H9 (cell line): ENCODE data around the gene SARNP. TPM values are rescaled to one million over a fixed set of nuclear protein-coding genes. Genes with fewer than 3 reads are reported as not detected.
A peak's percentile ranks its signal among the peaks of the same experiment; 100 is the strongest.

ENCODE experiments used
- DNase-seq: peaks from one replicate; pipeline ENCODE4 v3.0.0-alpha.2; 2017
- H2AFZ ChIP-seq: one replicate; pipeline ENCODE4 v1.6.1; 2013; ENCODE audit warnings: mild to moderate bottlenecking, low read length, control low read depth, moderate library complexity
- H2AK5ac ChIP-seq: 2 replicates; pipeline ENCODE4 v1.6.1; 2013; ENCODE audit warnings: low read length, control low read depth, mixed read lengths; ENCODE audit not compliant: insufficient read length
- H2BK120ac ChIP-seq: one replicate; pipeline ENCODE4 v1.6.1; 2013; ENCODE audit warnings: low read depth, mild to moderate bottlenecking, low read length, control low read depth, inconsistent platforms; ENCODE audit not compliant: poor library complexity, severe bottlenecking
- H2BK12ac ChIP-seq: 2 replicates; pipeline ENCODE4 v1.6.1; 2013; ENCODE audit warnings: low read length, control low read depth, mixed read lengths, low read depth; ENCODE audit not compliant: insufficient read length
- H2BK15ac ChIP-seq: 2 replicates; pipeline ENCODE4 v1.6.1; 2013; ENCODE audit warnings: low read depth, low read length, control low read depth
- H2BK20ac ChIP-seq: one replicate; pipeline ENCODE4 v1.6.1; 2013; ENCODE audit warnings: low read depth, mild to moderate bottlenecking, low read length, control low read depth, inconsistent platforms; ENCODE audit not compliant: poor library complexity, severe bottlenecking
- H2BK5ac ChIP-seq: 2 replicates; pipeline ENCODE4 v1.6.1; 2013; ENCODE audit warnings: low read length, control low read depth, mixed read lengths; ENCODE audit not compliant: insufficient read length
- H3K14ac ChIP-seq: 2 replicates; pipeline ENCODE4 v1.6.1; 2013; ENCODE audit warnings: low read length, control low read depth; ENCODE audit not compliant: insufficient read depth
- H3K18ac ChIP-seq: 2 replicates; pipeline ENCODE4 v1.6.1; 2013; ENCODE audit warnings: low read depth, mild to moderate bottlenecking, mixed read lengths, low read length, control low read depth; ENCODE audit not compliant: insufficient read length
- H3K23ac ChIP-seq: 2 replicates; pipeline ENCODE4 v1.6.1; 2013; ENCODE audit warnings: low read length, control low read depth, mixed read lengths, low read depth; ENCODE audit not compliant: insufficient read length
- H3K23me2 ChIP-seq: 2 replicates; pipeline ENCODE4 v1.6.1; 2013; ENCODE audit warnings: low read depth, mild to moderate bottlenecking, mixed read lengths, low read length, control low read depth; ENCODE audit not compliant: insufficient read length, poor library complexity, severe bottlenecking
- H3K27ac ChIP-seq: 2 replicates; pipeline ENCODE4 v1.5.1; 2013; ENCODE audit warnings: low read length, control low read depth, mixed read lengths, low read depth; ENCODE audit not compliant: insufficient read length
- H3K27me3 ChIP-seq: 2 replicates; pipeline ENCODE4 v1.6.1; 2013; ENCODE audit warnings: low read length, control low read depth, inconsistent platforms; ENCODE audit not compliant: insufficient read depth
- H3K4ac ChIP-seq: 2 replicates; pipeline ENCODE4 v1.6.1; 2013; ENCODE audit warnings: low read depth, mild to moderate bottlenecking, control low read depth, inconsistent platforms, low read length, moderate library complexity
- H3K4me1 ChIP-seq: 2 replicates; pipeline ENCODE4 v1.6.1; 2013; ENCODE audit warnings: low read length, control low read depth, inconsistent platforms; ENCODE audit not compliant: insufficient read depth
- H3K4me2 ChIP-seq: 2 replicates; pipeline ENCODE4 v1.6.1; 2013; ENCODE audit warnings: low read length, control low read depth, mixed read lengths; ENCODE audit not compliant: insufficient read length, insufficient read depth
- H3K56ac ChIP-seq: 2 replicates; pipeline ENCODE4 v1.6.1; 2013; ENCODE audit warnings: low read depth, mild to moderate bottlenecking, mixed read lengths, low read length, control low read depth; ENCODE audit not compliant: insufficient read length
- H3K79me1 ChIP-seq: 2 replicates; pipeline ENCODE4 v1.6.1; 2013; ENCODE audit warnings: low read depth, mild to moderate bottlenecking, moderate library complexity, low read length, control low read depth, inconsistent platforms; ENCODE audit not compliant: insufficient read depth, poor library complexity, severe bottlenecking
- H3K79me2 ChIP-seq: 2 replicates; pipeline ENCODE4 v1.6.1; 2013; ENCODE audit warnings: low read length, control low read depth, inconsistent platforms; ENCODE audit not compliant: insufficient read depth
- H3K9ac ChIP-seq: 2 replicates; pipeline ENCODE4 v1.6.1; 2013; ENCODE audit warnings: low read length, control low read depth, mixed read lengths; ENCODE audit not compliant: insufficient read length; ENCODE audit errors: extremely low read depth
- H3K9me3 ChIP-seq: one replicate; pipeline ENCODE4 v1.6.1; 2013; ENCODE audit warnings: low read depth, low read length, inconsistent platforms; ENCODE audit not compliant: control insufficient read depth
- H3T11ph ChIP-seq: one replicate; pipeline ENCODE4 v1.6.1; 2013; ENCODE audit warnings: mild to moderate bottlenecking, low read length, control low read depth, inconsistent platforms
- H4K20me1 ChIP-seq: one replicate; pipeline ENCODE4 v1.6.1; 2013; ENCODE audit not compliant: control insufficient read depth, insufficient read length, insufficient read depth
- H4K5ac ChIP-seq: 2 replicates; pipeline ENCODE4 v1.6.1; 2013; ENCODE audit warnings: low read depth, mild to moderate bottlenecking, mixed read lengths, low read length, control low read depth; ENCODE audit not compliant: insufficient read length
- H4K8ac ChIP-seq: replicated peaks from 2 replicates; pipeline ENCODE4 v1.6.1; 2013; ENCODE audit warnings: low read length, control low read depth, mixed read lengths, low read depth; ENCODE audit not compliant: insufficient read length
- H4K91ac ChIP-seq: 2 replicates; pipeline ENCODE4 v1.6.1; 2013; ENCODE audit warnings: low read depth, mild to moderate bottlenecking, moderate library complexity, mixed read lengths, low read length, control low read depth; ENCODE audit not compliant: insufficient read length
- H3K27ac Mint-ChIP-seq, 3 experiments: 2 replicates in 2 of 3; 3 replicates in 1 of 3; pipeline ENCODE4 v1.8.0; 2020 to 2021; ENCODE audit warnings: mixed read lengths in 3 of 3, mild to moderate bottlenecking in 1 of 3, moderate library complexity in 1 of 3
- H3K27me3 Mint-ChIP-seq: 2 replicates; pipeline ENCODE4 v1.8.0; 2021; ENCODE audit warnings: low read depth, mild to moderate bottlenecking, moderate library complexity, mixed read lengths
- H3K36me3 Mint-ChIP-seq, 3 experiments: 2 replicates in 2 of 3; 3 replicates in 1 of 3; pipeline ENCODE4 v1.8.0; 2020 to 2021; ENCODE audit warnings: low read depth in 3 of 3, mixed read lengths in 3 of 3; ENCODE audit not compliant: insufficient read depth in 1 of 3
- H3K4me1 Mint-ChIP-seq, 2 experiments: 2 replicates each; pipeline ENCODE4 v1.8.0; 2020; ENCODE audit warnings: mixed read lengths in 2 of 2
- H3K4me3 Mint-ChIP-seq, 2 experiments: 2 replicates in 1 of 2; 3 replicates in 1 of 2; pipeline ENCODE4 v1.8.0; 2020 to 2021; ENCODE audit warnings: mild to moderate bottlenecking in 2 of 2, mixed read lengths in 2 of 2, moderate library complexity in 1 of 2
- H3K9me3 Mint-ChIP-seq, 2 experiments: 2 replicates in 1 of 2; 3 replicates in 1 of 2; pipeline ENCODE4 v1.8.0; 2020; ENCODE audit warnings: mild to moderate bottlenecking in 2 of 2, mixed read lengths in 2 of 2, moderate library complexity in 1 of 2
- CTCF ChIP-seq: fragments of 200-600 bp; sonication (generic); conservative IDR thresholded peaks from 3 replicates; pipeline ENCODE4 v1.8.0; 2021; ENCODE audit warnings: antibody characterized with exemption, mild to moderate bottlenecking
- WGBS: extraction: QIAGEN DNeasy Blood & Tissue Kit; methylation state at CpG from one replicate; pipeline ENCODE4 v1.1.7; 2013; ENCODE audit warnings: missing lambda C conversion rate, low lambda C conversion rate, mixed read lengths; ENCODE audit not compliant: insufficient read length; ENCODE audit errors: extremely low coverage; 5-methylcytosine and 5-hydroxymethylcytosine counted together
- total RNA-seq: library from RNA; stranded (reverse); gene quantifications from 2 replicates; pipeline ENCODE4 v1.2.1, GENCODE V29; 2021

SARNP gene
- total RNA-seq, 1 experiment from 2014 or later = 127 TPM

GRCh38 chr12:55708695-55709233 is 108.8 kb downstream of the SARNP start:
- peak overlapping the region; percentile 92 to 98 for H3K4me3 Mint-ChIP-seq
- H2BK20ac ChIP-seq = no peak overlapping the region
- peaks cover 5% of the 10 kb centered on the region for H3K79me1 ChIP-seq
- H3K4me1 ChIP-seq = 0 out of 2 replicates have a peak, but pooled peaks cover 2% of the 10 kb centered on the region
- H3K36me3 Mint-ChIP-seq = no peaks in the 10 kb centered on the region
- H2BK15ac ChIP-seq = no peak overlapping the region
- no peak overlapping the region for H2BK120ac ChIP-seq
- no peak for DNase-seq
- H4K8ac ChIP-seq = no peak overlapping the region
- no peaks in the 10 kb centered on the region; the same call in 1 of the 2 replicates for H3K27me3 ChIP-seq
- no peak overlapping the region for H4K5ac ChIP-seq
- no peak overlapping the region for H3K23ac ChIP-seq
- H3T11ph ChIP-seq = no peak overlapping the region
- H3K18ac ChIP-seq = no peak overlapping the region
- H2BK12ac ChIP-seq = no peak overlapping the region
- no peak for TF ChIP-seq CTCF
- H3K56ac ChIP-seq = no peak overlapping the region
- H3K27ac ChIP-seq = no peak overlapping the region
- no peaks in the 10 kb centered on the region for H3K9me3 Mint-ChIP-seq
- H3K27ac Mint-ChIP-seq = peak overlapping the region in 1 of 3 experiments; percentile 70; a peak in 2 of 7 replicates
- H2BK5ac ChIP-seq = no peak overlapping the region
- H3K4me1 Mint-ChIP-seq = peaks cover 42 to 45% of the 10 kb centered on the region in 2 experiments
- WGBS = no CpG with 5 or more reads among the region's 3 CpGs
- H3K23me2 ChIP-seq = peaks cover 16% of the 10 kb centered on the region
- H3K9me3 ChIP-seq = no peaks in the 10 kb centered on the region
- no peak overlapping the region for H2AK5ac ChIP-seq
- no peak overlapping the region for H3K14ac ChIP-seq
- H3K79me2 ChIP-seq = no peaks in the 10 kb centered on the region; the same call in 1 of the 2 replicates
- peaks cover 34% of the 10 kb centered on the region for H3K27me3 Mint-ChIP-seq
- H3K4ac ChIP-seq = no peak overlapping the region
- H2AFZ ChIP-seq = no peak overlapping the region
- no peak overlapping the region for H3K9ac ChIP-seq
- H4K20me1 ChIP-seq = peaks cover 7% of the 10 kb centered on the region
- H3K4me2 ChIP-seq = peak overlapping the region; percentile 78
- no peak overlapping the region for H4K91ac ChIP-seq
